OCI-LY3 (cell line): ENCODE data around the gene VRK2.

Source experiments
- CTCF ChIP-seq: fragments of 200-600, 300-600 bp; sonication (generic); IDR thresholded peaks from 2 replicates; pipeline ENCODE4 v1.5.1; 2014; ENCODE audit warnings: antibody characterized with exemption, low read length, low read depth
- EZH2phosphoT487 ChIP-seq: fragments of 200-600 bp; shearing (Covaris generic); IDR thresholded peaks from 2 replicates; pipeline ENCODE4 v1.6.1; 2018; ENCODE audit warnings: antibody characterized with exemption, mixed run types, low read depth

GRCh38 chr2:58042486-58042970, 4.1 kb upstream of the VRK2 start:
- TF ChIP-seq CTCF (no peak), EZH2phosphoT487 (no peak)
